Measurements from ENCODE around the gene TBCD.

Gene TBCD

GRCh38 chr17:82930043-82930923 lies 178.4 kb downstream of the TBCD start:
- Histone ChIP-seq H2AFZ (ENCODE audit: low read depth, low read length) (no peak overlapping the region), H3K27ac (ENCODE audit: low read length) (no peak overlapping the region), H3K9me3 (ENCODE audit: insufficient read depth, low read length) (no peaks in the 10 kb centered on the region), H3K36me3 (replicated peaks; ENCODE audit: low read depth, low read length) (peaks cover 2% of the 10 kb centered on the region), H3K79me2 (ENCODE audit: low read length) (no peaks in the 10 kb centered on the region), H3K4me3 (ENCODE audit: low read length) (no peak overlapping the region), H3K27me3 (ENCODE audit: low read depth, low read length) (no peaks in the 10 kb centered on the region), H3K4me2 (ENCODE audit: low read length) (no peak overlapping the region), H3K4me1 (ENCODE audit: low read length) (no peaks in the 10 kb centered on the region), H3K9ac (ENCODE audit: low read length) (no peak overlapping the region), H4K20me1 (ENCODE audit: insufficient read depth, low read length) (no peaks in the 10 kb centered on the region)
- TF ChIP-seq CTCF (IDR thresholded peaks at IDR 0.05; ENCODE audit: low read depth, low read length) (no peak), EZH2phosphoT487 (IDR thresholded peaks at IDR 0.05; ENCODE audit: low read depth) (no peak)

DNA sequence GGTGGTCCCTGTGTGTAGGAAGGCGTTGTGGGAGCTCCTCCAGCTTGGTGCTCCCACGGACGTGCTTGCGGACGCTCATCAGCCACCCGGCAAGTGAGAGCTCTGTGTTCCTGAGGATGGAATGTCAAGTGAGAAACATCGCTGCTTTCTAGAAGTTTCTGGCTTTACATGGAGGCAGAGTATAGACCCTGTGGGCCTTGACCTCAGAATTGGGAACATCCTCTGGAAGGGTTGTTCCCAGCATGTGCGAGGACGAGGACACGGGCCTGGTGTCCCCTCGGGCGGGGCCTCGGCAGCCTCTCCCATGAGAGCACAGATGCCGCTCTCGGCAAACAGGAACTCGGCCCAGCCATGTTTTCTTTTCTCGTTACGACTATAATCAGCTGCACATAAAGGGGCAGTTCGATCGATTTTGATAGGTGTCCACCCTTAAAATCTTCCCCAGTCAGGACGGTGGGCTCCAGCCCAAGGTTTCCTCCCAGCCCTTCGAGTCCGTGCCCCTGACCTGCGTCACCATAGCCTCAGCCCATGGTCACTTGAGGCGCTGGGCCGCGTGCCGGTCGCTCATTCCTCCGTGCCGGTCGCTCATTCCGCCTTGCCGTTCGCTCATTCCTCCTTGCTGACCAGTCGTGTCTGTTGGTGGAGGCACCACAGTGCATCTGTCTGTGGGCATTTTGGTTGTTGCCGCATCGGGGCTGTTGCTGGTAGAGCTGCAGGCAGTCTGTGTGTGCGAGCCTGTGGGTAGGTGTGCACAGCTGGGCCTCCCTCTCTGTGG lies 179.2 kb downstream of the TBCD start:
- H3K27ac ChIP-seq (ENCODE audit: low read length) = no peak overlapping the region
- no peak overlapping the region for H3K4me3 ChIP-seq (ENCODE audit: low read length)
- H4K20me1 ChIP-seq (ENCODE audit: insufficient read depth, low read length) = no peaks in the 10 kb centered on the region
- no peaks in the 10 kb centered on the region for H3K4me1 ChIP-seq (ENCODE audit: low read length)
- no peaks in the 10 kb centered on the region for H3K9me3 ChIP-seq (ENCODE audit: insufficient read depth, low read length)
- no peak overlapping the region for H3K9ac ChIP-seq (ENCODE audit: low read length)
- H2AFZ ChIP-seq (ENCODE audit: low read depth, low read length) = no peak overlapping the region
- TF ChIP-seq EZH2phosphoT487 (IDR thresholded peaks at IDR 0.05; ENCODE audit: low read depth) (no peak), CTCF (IDR thresholded peaks at IDR 0.05; ENCODE audit: low read depth, low read length) (no peak)
- no peaks in the 10 kb centered on the region for H3K79me2 ChIP-seq (ENCODE audit: low read length)
- H3K36me3 ChIP-seq (replicated peaks; ENCODE audit: low read depth, low read length) = peaks cover 2% of the 10 kb centered on the region
- H3K4me2 ChIP-seq (ENCODE audit: low read length) = no peak overlapping the region
- H3K27me3 ChIP-seq (ENCODE audit: low read depth, low read length) = no peaks in the 10 kb centered on the region

GRCh38 chr17:82931699-82932517 lies 180.0 kb downstream of the TBCD start:
- H3K9me3 ChIP-seq (ENCODE audit: insufficient read depth, low read length) = no peaks in the 10 kb centered on the region
- no peak overlapping the region for H3K4me2 ChIP-seq (ENCODE audit: low read length)
- no peak overlapping the region for H2AFZ ChIP-seq (ENCODE audit: low read depth, low read length)
- no peak overlapping the region for H3K4me3 ChIP-seq (ENCODE audit: low read length)
- no peaks in the 10 kb centered on the region for H3K4me1 ChIP-seq (ENCODE audit: low read length)
- H3K79me2 ChIP-seq (ENCODE audit: low read length) = no peaks in the 10 kb centered on the region
- H3K36me3 ChIP-seq (replicated peaks; ENCODE audit: low read depth, low read length) = no peaks in the 10 kb centered on the region
- no peak overlapping the region for H3K9ac ChIP-seq (ENCODE audit: low read length)
- H4K20me1 ChIP-seq (ENCODE audit: insufficient read depth, low read length) = no peaks in the 10 kb centered on the region
- H3K27me3 ChIP-seq (ENCODE audit: low read depth, low read length) = no peaks in the 10 kb centered on the region
- no peak overlapping the region for H3K27ac ChIP-seq (ENCODE audit: low read length)
- TF ChIP-seq EZH2phosphoT487 (IDR thresholded peaks at IDR 0.05; ENCODE audit: low read depth) = no peak
- no peak for TF ChIP-seq CTCF (IDR thresholded peaks at IDR 0.05; ENCODE audit: low read depth, low read length)

Measured in OCI-LY3 (cell line).